Tibial nerve (tissue), 4 donors: ENCODE measurements around the gene NLRP9. TPM values are rescaled to one million over a fixed set of nuclear protein-coding genes. Genes with fewer than 3 reads are reported as not detected.

Source experiments
- DNase-seq, 2 donors: peaks; one replicate each; pipeline ENCODE4 v3.0.0-alpha.2; 2019; ENCODE audit warnings: low spot score in 2 of 2
- H3K27ac ChIP-seq, 4 donors: fragments of 200-600 bp; sonication (generic) in 3 of 4; one replicate each; pipeline ENCODE4 v1.5.1; 2017 to 2019; ENCODE audit warnings: mild to moderate bottlenecking in 1 of 4
- H3K27me3 ChIP-seq, 2 donors: fragments of 200-600 bp; sonication (generic) in 1 of 2; one replicate each; pipeline versions ENCODE4 v1.5.1 to v1.6.0; 2017 to 2019
- H3K36me3 ChIP-seq, 3 donors: fragments of 200-600 bp; sonication (generic); one replicate each; pipeline ENCODE4 v1.5.1; 2018 to 2019
- H3K4me1 ChIP-seq, 4 donors: fragments of 200-600 bp; sonication (generic) in 3 of 4; one replicate each; pipeline ENCODE4 v1.5.1; 2017 to 2019
- H3K4me3 ChIP-seq, 4 donors: fragments of 200-600 bp; sonication (generic) in 3 of 4; one replicate each; pipeline ENCODE4 v1.5.1; 2017 to 2019; ENCODE audit warnings: mild to moderate bottlenecking in 1 of 4, moderate library complexity in 1 of 4
- H3K9me3 ChIP-seq, 4 donors: fragments of 200-600 bp; sonication (generic) in 3 of 4; one replicate each; pipeline ENCODE4 v1.5.1; 2017 to 2019
- EP300 ChIP-seq, 2 donors: sonication (generic); formaldehyde crosslinking; IDR thresholded peaks; one replicate each; pipeline ENCODE4 v1.6.1; 2017; ENCODE audit warnings: antibody characterized with exemption in 2 of 2, mild to moderate bottlenecking in 1 of 2
- POLR2A ChIP-seq, 2 donors: fragments of 450-650 bp; IDR thresholded peaks; one replicate each; pipeline ENCODE4 v1.6.1; 2017; ENCODE audit warnings: antibody characterized with exemption in 2 of 2, mild to moderate bottlenecking in 2 of 2, moderate library complexity in 2 of 2
- WGBS, 2 donors: methylation state at CpG; one replicate each; pipeline ENCODE4 v1.1.5; 2018; 5-methylcytosine and 5-hydroxymethylcytosine counted together
- total RNA-seq, 4 donors: library from RNA; depleted of rRNA; stranded (reverse); fragments of >200 nt; gene quantifications; one replicate each; pipeline ENCODE4 v1.1.0, GENCODE V29; 2016
- TF ChIP-seq, protein P1 (sequence below), 5 experiments: fragments of 200-600 bp in 3 of 5; fragments of 450-650 bp in 2 of 5; sonication (generic) in 3 of 5; IDR thresholded peaks; one replicate each; pipeline ENCODE4 v1.5.1; 2016 to 2019; ENCODE audit warnings: antibody characterized with exemption in 5 of 5, mild to moderate bottlenecking in 3 of 5, moderate library complexity in 2 of 5

The NLRP9 gene
- total RNA-seq, 4 donors from 2014 or later = not detected

- TF ChIP-seq EP300 (IDR thresholded peaks at IDR 0.05) (no peak), POLR2A (IDR thresholded peaks at IDR 0.05) (no peak)
- TF ChIP-seq, protein P1, sequence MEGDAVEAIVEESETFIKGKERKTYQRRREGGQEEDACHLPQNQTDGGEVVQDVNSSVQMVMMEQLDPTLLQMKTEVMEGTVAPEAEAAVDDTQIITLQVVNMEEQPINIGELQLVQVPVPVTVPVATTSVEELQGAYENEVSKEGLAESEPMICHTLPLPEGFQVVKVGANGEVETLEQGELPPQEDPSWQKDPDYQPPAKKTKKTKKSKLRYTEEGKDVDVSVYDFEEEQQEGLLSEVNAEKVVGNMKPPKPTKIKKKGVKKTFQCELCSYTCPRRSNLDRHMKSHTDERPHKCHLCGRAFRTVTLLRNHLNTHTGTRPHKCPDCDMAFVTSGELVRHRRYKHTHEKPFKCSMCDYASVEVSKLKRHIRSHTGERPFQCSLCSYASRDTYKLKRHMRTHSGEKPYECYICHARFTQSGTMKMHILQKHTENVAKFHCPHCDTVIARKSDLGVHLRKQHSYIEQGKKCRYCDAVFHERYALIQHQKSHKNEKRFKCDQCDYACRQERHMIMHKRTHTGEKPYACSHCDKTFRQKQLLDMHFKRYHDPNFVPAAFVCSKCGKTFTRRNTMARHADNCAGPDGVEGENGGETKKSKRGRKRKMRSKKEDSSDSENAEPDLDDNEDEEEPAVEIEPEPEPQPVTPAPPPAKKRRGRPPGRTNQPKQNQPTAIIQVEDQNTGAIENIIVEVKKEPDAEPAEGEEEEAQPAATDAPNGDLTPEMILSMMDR (IDR thresholded peaks at IDR 0.05) = no peak
- Histone ChIP-seq H3K9me3 (no peaks in the 10 kb centered on the region), H3K36me3 (peaks cover 8 to 80% (median 50%) of the 10 kb centered on the region in 3 donors), H3K4me3 (no peak overlapping the region), H3K27ac (no peak overlapping the region), H3K4me1 (peaks cover 0 to 46% (median 29%) of the 10 kb centered on the region in 4 donors), H3K27me3 (no peaks in the 10 kb centered on the region)
- 57 to 63% methylated on average over 7 of the region's 7 CpGs for WGBS, 2 donors
- no peak for DNase-seq
These were observed 76.4 kb downstream of the NLRP9 start for GRCh38 chr19:55661826-55662225.

- TF ChIP-seq EP300 (IDR thresholded peaks at IDR 0.05) (no peak), POLR2A (IDR thresholded peaks at IDR 0.05) (no peak)
- TF ChIP-seq, protein P1 (IDR thresholded peaks at IDR 0.05) = no peak
- no peak overlapping the region for H3K4me3 ChIP-seq
- no peak for DNase-seq
- H3K36me3 ChIP-seq = peaks cover 8 to 72% (median 44%) of the 10 kb centered on the region in 3 donors
- H3K27ac ChIP-seq = no peak overlapping the region
- whole genome bisulfite sequencing, 2 donors = 65 to 71% methylated on average over 16 of the region's 16 CpGs
- peaks cover 0 to 54% (median 37%) of the 10 kb centered on the region in 4 donors for H3K4me1 ChIP-seq
- no peaks in the 10 kb centered on the region for H3K9me3 ChIP-seq
- H3K27me3 ChIP-seq = no peaks in the 10 kb centered on the region
These were observed 77.2 kb downstream of the NLRP9 start for GRCh38 chr19:55660991-55661390.

DNA sequence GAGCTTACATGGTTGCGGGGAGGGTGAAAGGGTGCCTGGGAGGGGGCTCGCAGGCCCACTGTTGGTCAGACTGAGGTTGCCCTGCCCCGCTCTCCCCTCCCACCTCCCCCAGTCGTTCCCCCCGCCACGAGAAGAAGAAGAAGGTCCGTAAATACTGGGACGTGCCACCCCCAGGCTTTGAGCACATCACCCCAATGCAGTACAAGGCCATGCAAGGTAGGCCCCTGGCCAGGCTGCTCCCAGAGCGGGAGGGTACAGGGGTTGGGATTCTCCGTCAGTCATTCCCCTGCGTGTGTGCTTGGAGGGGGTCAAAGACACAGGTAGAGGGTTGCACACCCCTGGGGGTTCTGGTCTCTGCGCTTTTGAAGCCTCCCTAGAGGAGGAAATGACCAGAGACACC is 77.8 kb downstream of the NLRP9 start:
- WGBS, 2 donors = 86 to 87% methylated on average over 12 of the region's 12 CpGs
- Histone ChIP-seq H3K36me3 (peaks cover 8 to 66% (median 44%) of the 10 kb centered on the region in 3 donors), H3K4me3 (no peak overlapping the region), H3K27me3 (no peaks in the 10 kb centered on the region), H3K4me1 (peaks cover 0 to 57% (median 40%) of the 10 kb centered on the region in 4 donors), H3K9me3 (no peaks in the 10 kb centered on the region), H3K27ac (no peak overlapping the region)
- no peak for DNase-seq
- TF ChIP-seq, protein P1 (IDR thresholded peaks at IDR 0.05) = no peak
- TF ChIP-seq POLR2A (IDR thresholded peaks at IDR 0.05) (no peak), EP300 (IDR thresholded peaks at IDR 0.05) (no peak)

DNA sequence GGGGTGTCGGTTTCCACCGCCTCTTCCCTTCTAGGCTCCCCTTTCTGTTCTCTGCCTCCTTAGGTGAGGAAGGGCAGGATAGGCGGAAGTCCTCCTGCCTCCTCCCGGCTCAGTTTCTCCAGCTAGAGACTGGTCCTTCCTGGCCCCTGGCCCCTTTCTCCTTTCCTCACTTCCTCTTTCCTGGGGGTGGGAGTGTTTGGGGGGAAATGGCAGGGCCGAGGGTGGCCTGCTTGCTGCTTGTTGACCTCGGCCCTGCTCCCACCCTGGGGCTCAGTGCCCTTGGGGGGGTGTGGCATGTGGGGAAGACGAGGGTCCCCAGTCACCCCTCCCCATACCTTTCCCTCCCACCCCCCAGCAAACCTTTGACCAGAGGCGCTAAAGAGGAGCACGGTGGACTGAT is 78.4 kb downstream of the NLRP9 start:
- no peak for DNase-seq
- Histone ChIP-seq H3K27ac (no peak overlapping the region), H3K27me3 (no peaks in the 10 kb centered on the region), H3K9me3 (no peaks in the 10 kb centered on the region), H3K4me3 (no peak overlapping the region), H3K36me3 (peaks cover 8 to 60% (median 44%) of the 10 kb centered on the region in 3 donors), H3K4me1 (peaks cover 0 to 57% (median 40%) of the 10 kb centered on the region in 4 donors)
- WGBS, 2 donors = 69 to 71% methylated on average over 8 to 9 of the region's 9 CpGs
- TF ChIP-seq, protein P1 (IDR thresholded peaks at IDR 0.05) = no peak
- TF ChIP-seq POLR2A (IDR thresholded peaks at IDR 0.05) = no peak
- TF ChIP-seq EP300 (IDR thresholded peaks at IDR 0.05) = no peak

DNA sequence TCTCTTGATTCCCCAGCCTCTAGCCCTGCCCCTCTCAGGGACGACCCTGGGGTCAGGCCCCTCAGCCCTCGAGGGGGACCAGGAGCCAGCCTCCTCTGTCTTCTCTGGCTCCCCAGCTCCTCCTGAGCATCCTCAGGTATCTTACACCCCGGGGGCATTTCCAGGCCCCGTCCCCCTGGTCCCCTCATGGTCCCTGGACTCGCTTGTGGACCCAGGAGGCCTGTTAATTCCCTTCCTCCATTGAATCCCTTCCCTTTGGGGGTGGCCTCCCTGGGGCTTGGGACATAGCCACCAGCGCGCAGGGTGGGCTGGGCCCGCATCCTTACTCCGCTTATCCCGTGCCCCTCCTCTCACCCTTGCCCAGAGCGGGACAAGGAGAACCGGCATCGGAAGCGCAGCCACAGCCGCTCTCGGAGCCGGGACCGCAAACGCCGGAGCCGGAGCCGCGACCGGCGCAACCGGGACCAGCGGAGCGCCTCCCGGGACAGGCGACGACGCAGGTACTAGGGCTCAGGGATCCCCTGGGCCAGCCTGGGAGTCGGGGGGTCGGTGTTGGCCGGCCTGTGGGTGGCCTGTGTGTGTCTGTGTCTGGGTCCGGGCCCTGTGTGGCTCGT is 79.2 kb downstream of the NLRP9 start:
- H3K9me3 ChIP-seq = no peaks in the 10 kb centered on the region
- H3K4me1 ChIP-seq = peaks cover 0 to 57% (median 40%) of the 10 kb centered on the region in 4 donors
- no peaks in the 10 kb centered on the region for H3K27me3 ChIP-seq
- no peak overlapping the region for H3K4me3 ChIP-seq
- TF ChIP-seq, protein P1 (IDR thresholded peaks at IDR 0.05) = no peak
- TF ChIP-seq EP300 (IDR thresholded peaks at IDR 0.05) (no peak), POLR2A (IDR thresholded peaks at IDR 0.05) (no peak)
- H3K36me3 ChIP-seq = peaks cover 8 to 51% (median 39%) of the 10 kb centered on the region in 3 donors
- no peak overlapping the region for H3K27ac ChIP-seq
- WGBS, 2 donors = 85 to 89% methylated on average over 34 to 36 of the region's 37 CpGs
- DNase-seq = no peak
